ENCODE results near the gene FREY1.

FREY1 gene

DNA sequence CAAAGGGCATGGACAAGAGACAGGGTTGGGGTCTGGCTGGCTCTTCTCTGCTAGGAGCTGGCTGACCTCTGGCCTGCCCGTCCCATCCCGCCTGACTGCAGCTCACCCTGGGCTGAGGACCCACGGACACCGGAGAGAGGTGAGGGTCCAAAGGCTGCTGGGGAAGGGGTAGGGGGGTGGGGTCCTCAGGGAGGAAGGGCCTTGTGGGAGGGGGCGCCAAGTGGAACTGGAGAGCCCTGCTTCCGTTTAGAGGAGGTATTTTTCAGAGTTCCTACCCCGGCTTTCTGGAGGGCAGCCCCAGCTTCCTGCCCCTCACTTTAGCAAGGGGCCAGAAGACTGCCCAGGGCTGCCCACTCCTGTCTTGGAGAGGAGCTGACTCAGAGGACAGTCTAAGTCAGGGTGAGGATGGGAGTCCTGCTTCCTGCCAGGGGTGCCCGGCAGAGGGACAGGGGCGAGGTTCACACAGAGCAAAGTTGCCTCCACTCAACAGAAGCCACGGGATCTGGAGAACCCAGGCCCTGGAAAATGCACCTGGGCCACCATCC lies 22.5 kb upstream of the FREY1 start:
- in situ Hi-C loops (cut with MboI; ENCODE audit: low sequenced_read_pairs), result no loop called here

DNA sequence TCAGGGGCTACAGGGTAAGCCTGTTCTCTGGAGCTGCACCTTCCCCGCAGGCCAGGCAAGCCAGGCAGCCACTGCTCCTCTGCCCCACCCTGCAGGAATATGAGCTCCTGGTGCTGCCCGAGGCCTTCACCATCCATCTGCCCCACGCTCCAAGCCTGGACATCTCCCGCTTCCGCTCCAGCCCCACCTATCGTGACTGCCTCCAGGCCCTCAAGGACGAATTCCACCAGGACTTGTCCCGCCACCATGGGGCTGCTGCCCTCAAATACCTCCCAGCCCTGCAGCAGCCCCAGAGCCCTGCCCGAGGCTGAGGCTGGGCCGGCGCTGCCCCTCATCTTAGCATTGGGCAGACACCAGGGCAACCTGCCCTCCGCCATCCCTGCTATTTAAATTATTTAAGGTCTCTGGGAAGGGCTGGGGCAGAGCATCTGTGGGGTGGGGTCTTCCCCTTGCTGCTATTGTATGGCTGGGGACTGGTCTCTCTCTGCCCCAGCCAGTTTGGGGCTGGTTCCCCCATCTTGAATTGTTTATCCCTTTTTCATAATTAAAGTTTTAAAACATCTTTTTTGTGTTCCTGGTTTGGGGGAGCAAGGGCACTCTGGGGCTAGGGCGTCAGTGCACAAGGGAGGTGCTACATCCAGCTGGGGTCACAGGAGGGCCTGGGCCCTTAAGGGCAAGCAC lies 21.6 kb upstream of the FREY1 start:
- in situ Hi-C loops (cut with MboI; ENCODE audit: low sequenced_read_pairs), result no loop called here

DNA sequence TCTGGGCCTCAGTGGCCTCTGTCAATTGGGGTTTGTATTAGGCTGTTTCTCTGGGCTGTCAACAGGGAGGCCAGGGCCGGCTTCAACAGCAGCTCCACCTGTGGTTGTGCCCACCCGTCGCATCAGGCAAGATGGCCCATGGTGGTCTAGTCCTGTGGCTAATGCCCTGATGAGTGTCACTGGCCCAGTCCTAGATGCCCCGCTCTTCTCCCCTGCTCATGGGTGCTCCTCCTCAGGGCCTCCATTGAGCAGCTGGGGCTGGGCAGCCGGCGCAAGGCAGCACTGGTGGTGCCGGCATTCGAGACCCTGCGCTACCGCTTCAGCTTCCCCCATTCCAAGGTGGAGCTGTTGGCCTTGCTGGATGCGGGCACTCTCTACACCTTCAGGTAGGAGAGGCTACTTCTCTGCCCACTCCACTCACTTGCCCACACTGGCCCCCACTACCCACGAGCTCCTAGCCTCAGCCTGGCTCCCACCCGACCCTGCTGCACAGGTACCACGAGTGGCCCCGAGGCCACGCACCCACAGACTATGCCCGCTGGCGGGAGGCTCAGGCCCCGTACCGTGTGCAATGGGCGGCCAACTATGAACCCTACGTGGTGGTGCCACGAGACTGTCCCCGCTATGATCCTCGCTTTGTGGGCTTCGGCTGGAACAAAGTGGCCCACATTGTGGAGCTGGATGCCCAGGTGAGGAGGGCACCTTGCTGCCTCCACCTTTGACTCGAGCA lies 20.8 kb upstream of the FREY1 start:
- in situ Hi-C loops (cut with MboI; ENCODE audit: low sequenced_read_pairs), result no loop called here

DNA sequence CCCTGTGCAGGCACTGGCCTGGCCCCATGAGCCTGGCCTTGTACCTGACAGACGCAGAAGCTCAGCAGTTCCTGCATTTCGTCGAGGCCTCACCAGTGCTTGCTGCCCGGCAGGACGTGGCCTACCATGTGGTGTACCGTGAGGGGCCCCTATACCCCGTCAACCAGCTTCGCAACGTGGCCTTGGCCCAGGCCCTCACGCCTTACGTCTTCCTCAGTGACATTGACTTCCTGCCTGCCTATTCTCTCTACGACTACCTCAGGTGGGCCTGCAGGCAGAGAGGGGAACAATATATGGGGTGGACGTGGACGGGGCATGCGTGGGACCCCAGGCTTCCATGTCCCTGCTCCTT lies 20.2 kb upstream of the FREY1 start:
- in situ Hi-C loops (cut with MboI; ENCODE audit: low sequenced_read_pairs), result no loop called here

DNA sequence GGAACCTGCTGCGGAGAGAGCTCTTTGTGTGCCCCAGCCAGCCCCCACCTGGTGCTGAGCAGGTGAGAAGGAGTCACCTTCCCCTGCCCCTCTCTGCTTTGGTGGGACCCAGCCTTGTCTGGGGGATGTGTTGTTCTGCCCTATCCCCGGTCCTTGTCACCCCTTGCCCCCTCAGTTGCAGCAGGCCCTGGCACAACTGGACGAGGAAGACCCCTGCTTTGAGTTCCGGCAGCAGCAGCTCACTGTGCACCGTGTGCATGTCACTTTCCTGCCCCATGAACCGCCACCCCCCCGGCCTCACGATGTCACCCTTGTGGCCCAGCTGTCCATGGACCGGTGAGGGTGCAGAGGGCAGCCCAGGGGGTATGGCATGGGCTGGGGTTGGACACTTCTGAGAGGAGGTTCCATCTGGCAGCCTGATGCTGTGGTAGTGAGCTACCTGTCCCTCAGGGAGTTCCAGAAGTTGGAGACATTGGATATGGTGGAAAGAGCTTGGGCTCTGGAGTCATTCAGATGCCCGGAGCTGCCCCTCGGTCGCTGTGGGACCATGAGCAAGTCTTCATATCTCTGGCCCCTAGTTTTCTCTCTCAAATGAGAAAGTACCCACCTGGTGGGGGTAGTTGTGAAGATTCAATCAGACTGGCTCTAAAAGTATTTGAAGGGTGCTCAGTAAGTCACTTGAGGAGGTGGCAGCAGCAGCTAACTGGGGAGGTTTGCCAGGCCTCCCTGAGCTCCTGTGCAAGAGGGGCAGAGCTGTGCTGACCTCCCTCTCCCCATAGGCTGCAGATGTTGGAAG lies 19.7 kb upstream of the FREY1 start:
- in situ Hi-C loops (cut with MboI; ENCODE audit: low sequenced_read_pairs), result no loop called here

DNA sequence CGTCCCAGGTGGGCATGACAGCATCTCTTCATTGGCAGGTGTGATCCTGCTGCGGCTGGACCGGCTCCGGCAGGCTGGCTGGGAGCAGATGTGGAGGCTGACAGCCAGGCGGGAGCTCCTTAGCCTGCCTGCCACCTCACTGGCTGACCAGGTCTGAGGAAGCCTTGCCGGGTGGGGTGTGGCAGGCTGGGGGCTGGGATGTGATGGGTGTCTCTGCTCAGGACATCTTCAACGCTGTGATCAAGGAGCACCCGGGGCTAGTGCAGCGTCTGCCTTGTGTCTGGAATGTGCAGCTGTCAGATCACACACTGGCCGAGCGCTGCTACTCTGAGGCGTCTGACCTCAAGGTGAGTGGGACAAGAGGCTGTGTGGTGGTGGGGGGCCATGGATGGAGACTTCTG lies 18.9 kb upstream of the FREY1 start:
- in situ Hi-C loops (cut with MboI; ENCODE audit: low sequenced_read_pairs), result no loop called here

DNA sequence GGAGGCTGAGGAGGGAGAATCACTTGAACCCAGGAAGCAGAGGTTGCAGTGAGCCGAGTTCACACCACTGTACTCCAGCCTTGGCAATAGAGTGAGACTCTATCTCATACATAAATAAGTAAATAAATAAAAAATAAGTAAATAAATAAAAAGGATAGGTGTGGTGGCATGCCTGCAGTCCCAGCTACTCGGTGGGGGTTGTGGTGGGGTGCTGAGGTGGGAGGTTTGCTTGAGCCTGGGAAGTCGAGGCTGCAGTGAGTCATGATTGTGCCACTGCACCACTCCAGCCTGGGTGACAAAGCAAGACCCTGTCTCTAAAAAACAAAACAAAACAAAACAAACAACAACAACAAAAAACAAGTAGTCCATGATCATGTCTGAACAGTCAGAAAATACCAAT lies 18.5 kb upstream of the FREY1 start:
- in situ Hi-C loops (cut with MboI; ENCODE audit: low sequenced_read_pairs), result no loop called here

DNA sequence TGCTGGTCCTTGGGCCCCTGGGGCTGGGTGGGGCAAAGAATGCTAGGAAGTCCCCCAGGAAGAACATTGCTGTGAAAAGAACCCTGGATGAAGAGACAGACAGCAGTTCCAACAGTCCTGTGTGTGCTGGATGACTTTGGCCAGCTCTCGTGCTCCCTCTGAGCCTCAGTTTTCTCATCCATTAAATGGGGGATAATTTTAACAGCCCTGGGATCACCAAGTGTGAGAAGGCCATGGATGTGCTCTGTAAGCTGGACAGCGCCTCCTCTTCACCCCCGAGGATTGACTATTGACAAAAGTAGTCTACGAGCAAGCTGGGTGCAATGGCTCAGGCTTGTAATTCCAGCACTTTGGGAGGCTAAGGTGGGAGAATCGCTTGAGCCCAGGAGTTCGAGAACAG lies 17.9 kb upstream of the FREY1 start:
- in situ Hi-C loops (cut with MboI; ENCODE audit: low sequenced_read_pairs), result no loop called here

DNA sequence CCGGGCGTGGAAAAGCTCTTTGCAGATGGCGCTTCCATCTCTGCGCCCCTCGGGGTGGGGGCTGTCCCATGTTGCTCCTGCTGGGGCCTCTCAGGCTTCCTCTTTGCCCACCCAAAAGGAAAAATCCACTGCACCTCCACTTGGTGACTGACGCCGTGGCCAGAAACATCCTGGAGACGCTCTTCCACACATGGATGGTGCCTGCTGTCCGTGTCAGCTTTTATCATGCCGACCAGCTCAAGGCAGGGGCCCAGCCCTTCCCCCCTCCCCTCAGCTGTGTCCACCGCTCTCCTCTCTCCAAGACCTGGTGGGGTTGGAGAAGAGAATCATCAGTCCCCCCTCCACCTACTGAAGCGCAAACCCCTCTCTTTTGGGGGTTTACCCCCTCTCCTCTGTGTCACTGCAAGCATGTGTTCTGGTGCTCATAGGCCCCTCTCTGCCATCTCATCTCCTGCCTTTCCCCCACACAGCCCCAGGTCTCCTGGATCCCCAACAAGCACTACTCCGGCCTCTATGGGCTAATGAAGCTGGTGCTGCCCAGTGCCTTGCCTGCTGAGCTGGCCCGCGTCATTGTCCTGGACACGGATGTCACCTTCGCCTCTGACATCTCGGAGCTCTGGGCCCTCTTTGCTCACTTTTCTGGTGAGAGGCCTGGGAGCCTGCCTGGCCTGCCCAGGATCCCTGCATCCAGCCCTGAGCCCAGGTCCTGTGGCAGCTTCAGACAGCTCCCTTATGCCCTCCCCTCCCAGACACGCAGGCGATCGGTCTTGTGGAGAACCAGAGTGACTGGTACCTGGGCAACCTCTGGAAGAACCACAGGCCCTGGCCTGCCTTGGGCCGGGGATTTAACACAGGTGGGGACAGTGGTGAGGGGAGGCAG lies 17.2 kb upstream of the FREY1 start:
- in situ Hi-C loops (cut with MboI; ENCODE audit: low sequenced_read_pairs), result no loop called here

DNA sequence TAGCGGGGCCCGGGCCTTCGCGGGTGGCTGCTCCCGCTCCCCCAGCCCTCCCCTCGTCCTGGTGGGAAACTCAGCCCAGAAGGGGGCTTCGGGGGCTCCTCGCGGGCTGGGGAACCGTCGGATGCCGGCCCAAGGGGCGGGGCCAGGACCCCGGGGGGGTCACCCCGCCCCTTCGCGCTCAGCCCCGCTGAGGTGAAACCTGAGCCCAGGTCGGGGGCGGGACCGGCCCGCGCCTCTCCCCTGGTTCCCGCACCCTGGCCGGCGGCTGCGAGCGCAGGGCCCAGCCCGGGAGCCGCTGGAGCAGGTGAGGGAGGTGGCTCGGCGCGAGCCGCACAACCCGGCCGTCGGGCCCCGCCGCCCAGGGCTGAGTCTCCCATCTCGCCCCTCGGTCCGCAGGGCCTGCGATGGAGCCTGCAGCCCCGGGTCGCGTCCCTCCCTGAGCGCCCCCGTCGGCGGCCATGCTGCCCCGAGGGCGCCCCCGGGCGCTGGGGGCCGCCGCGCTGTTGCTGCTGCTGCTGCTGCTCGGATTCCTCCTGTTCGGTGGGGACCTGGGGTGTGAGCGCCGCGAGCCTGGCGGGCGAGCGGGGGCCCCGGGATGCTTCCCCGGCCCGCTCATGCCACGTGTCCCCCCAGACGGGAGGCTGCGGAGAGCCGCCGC lies 15.5 kb upstream of the FREY1 start, which contains the start of gene LARGE2:
LARGE2 (plus strand) TSS at position 232 of the 658 bp plus-strand sequence; CDS start at position 459, 227 bp downstream.
- in situ Hi-C loops (cut with MboI; ENCODE audit: low sequenced_read_pairs), result no loop called here

DNA sequence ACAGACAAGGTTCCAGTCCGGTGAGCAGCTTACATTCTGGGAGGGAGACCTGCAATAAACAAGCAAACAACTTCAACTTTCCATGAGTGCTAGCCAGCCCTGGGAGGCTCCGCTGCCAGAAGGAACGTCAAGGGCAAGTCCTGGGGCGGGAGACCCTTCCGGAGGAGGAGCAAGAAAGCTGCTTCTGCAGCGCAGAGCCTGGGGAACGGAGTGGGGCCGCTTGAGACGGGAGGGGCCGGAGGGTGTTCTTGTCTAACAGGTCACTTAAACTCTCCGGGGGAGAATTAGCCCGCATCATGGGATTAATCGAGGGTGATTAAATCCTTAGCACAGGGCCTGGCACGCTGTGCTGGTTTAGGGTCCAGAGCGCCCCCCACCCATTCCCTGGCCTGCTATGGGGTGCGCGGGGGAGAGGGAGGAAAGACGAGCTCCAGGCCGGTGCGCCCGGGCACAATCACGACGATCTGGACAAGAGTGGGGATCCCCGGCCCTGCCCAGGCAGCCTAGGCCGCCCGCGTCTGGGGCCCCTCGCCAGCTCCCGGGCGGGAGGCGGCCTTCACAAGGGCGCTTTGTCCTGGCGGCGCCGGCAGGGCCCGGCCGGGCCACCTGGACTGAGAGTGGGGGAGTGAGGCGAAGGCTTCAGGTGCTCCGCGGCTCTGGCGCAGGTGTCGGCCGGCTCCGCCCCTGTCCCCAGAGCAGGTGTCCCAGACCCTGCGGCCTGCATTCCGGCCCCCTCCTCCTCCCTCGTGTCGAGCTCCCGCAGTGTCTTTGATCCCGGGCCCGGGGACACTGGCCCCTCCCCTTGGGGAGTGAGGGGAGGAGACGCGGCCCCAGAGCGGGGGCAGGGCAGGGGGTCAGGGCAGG lies 14.7 kb upstream of the FREY1 start:
- in situ Hi-C loops (cut with MboI; ENCODE audit: low sequenced_read_pairs), result no loop called here

DNA sequence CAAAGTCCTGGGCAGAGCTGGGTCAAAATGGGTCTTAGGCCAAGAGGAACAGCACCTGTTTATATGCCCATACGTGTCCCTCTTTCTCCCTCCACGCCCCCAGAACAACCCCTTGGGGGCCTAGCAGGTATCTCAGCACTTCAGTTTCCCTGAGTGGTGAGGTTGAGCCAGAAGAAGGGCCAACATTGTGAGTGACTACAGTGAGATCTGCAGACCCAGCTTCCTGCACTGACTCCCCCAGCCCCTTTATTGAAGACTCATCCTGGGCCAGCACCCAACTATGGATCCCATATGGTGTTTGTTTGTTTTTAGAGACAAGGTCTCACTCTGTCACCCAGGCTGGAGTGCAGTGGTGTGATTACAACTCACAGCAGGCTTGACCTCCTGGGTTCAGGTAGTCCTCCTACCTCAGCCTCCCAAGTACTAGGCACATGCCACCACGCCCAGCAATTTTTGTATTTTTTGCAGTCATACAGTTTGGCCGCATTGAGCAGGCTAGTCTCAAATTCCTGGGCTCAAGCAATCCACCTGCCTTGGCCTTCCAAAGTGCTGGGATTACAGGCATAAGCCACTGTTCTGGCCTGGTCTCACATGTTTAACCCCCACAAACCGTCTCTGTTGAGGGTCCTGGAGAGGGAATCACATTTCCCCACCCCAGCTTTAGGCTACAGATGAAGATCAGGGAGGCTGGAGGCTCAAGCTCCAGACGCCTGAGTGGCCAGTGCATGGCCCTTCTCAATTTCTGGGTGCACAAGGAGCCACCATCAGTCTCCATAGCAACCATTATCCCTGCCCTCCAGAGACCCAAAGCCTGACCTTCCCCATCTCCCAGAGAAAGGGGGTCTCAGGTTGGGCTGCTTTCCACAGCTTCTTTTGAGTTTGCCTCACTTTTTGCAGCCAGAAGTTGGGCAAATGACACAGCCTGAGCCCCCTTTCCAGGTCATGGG lies 13.7 kb upstream of the FREY1 start:
- in situ Hi-C loops (cut with MboI; ENCODE audit: low sequenced_read_pairs), result no loop called here

DNA sequence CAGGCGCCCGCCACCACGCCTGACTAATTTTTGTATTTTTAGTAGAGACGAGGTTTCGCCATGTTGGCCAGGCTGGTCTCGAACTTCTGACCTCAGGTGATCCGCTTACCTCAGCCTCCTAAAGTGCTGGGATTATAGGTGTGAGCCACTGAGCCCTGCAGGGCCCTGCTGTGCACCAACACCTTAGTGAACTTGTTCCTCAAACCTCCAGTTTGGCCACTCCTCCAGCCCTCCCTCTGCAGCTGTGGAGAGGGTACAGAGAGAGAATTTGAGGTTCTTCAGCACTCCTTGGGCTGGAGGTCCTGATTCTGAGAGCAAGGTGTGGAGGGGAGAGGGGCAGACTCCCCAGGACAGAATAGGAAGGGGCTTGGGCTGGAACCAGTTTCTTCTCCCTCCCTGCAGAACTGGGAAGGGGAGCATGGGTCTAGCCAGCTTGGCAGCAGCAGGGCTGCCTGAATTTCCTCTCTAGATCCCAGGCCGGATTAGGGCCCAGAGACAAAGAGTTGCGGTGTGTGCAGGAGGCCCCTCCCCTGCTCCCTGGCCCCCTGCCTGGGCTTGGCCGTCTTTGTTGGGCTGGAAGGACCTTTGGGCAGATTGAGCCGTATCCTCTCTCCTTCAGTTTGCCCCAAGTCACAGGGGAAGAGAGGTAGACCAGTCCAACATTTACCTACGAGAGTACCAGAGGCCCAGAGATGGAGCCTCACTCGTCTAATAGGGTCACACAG lies 12.9 kb upstream of the FREY1 start:
- in situ Hi-C loops (cut with MboI; ENCODE audit: low sequenced_read_pairs), result no loop called here

DNA sequence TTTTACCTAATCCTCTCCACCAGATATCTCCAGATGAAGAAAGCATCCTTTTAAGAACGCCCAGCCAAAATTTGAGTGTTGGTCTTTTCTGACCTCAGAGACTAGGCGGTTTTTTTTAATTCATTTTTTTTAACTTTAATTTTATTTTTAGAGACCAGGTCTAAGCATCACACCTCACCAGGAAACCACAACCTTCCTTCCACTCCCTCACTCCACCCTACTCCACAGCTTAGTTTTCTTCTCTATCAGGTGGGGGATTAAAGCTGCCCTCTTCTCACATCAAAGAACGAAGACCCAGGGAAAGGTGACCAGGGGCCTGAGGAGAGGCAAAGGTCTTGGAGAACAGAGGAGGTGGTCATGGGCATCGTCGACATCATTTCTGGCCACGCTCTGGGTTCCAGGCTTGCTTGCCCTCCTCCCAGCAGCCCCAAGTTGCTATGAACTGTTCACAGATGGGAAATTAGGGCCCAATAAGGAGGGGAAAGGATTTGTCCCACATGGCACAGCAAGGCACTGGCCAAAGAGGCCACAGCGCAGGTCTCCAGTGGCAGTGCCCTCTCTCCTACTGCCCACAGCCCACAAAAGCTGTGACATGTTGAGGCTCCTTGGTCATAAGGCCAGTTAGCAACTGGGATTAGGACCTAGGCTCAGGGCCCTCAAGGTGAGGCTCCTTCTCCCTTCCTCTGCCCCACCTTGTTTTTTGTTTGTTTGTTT lies 12.0 kb upstream of the FREY1 start:
- in situ Hi-C loops (cut with MboI; ENCODE audit: low sequenced_read_pairs), result no loop called here

DNA sequence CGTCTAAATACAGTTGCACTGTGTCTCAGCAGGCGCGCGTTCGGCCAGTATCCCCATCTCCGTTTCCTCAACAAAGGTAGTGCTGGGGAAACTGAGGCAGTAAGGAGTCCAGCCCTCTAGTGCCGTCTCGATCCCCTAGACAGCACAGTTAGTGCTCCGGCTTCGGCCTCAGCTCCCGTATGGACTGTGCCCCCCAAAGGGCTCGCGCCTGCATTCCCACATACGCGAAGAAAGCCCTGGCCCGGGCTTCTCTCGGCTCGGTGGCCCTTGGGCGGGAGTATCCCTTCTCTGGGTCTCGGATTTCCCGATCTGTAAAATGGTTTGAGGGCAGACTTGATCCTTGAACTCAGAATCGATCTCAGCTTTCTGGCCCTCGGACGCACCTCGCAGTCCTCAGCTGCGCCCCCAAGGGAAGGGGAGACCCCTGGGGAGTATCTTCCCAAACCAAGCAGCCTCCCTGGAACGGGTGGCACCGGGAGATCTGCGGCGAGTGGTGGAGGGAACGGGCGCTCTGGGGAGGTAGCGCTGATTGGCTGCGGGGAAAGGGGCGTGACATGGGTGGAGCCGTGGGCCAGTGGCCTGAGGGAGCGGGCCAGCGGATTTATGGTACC lies 11.4 kb upstream of the FREY1 start:
- in situ Hi-C loops (cut with MboI; ENCODE audit: low sequenced_read_pairs), result no loop called here

DNA sequence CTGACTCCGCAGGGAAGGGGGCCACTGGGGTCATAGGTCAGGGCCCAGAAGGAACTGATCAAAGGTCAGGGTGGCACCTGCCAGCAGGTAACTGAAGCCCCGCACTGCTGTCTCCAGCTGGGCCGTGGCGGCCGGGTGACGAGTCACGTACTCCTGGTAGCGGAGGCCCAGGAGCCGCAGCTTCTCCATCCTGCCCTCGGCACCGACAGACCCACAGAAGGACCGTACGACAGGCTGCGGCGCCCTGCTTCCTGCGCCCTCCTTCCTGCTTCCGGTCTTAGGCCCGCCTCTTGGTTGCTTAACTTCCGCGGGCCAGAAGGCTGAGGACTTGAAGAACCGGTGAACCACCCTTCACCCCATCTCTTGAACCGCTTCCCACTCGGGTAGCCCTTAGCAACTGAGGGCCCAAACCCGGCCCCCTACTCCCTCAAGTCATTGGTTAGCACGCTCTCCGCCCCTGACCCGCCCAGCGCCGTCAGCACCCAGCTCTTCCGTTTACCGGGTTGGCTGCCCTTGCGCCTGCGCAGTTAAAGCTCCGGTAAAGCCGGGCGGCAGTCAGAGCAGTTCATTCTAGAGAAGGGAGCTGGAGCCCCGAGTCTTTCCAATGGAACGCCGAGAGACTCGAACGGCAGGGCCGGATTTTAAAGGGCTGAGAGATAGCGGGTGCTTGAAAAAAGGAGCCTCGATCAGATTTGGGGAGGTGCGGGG lies 10.7 kb upstream of the FREY1 start, which contains the start of gene PEX16:
PEX16 (minus strand) TSS at position 255 of the 708 bp plus-strand sequence; CDS start at position 189, 66 bp downstream.
- in situ Hi-C loops (cut with MboI; ENCODE audit: low sequenced_read_pairs), result no loop called here

Measured in hTERT RPE-1 (cell line).